Activated naive CD4-positive, alpha-beta T cell treated with anti-CD3 and anti-CD28 coated beads, Interleukin-2, amount 10 ng/mL, durations not matched to agents 7 days and 5 days (primary cell): ENCODE data around the gene C10orf53.

Experiments used
- CTCF ChIA-PET: fragments of 350-600 bp; sonication (Branson Sonifier 250); formaldehyde crosslinking; loops from one replicate; lab custom pipeline; 2021; ENCODE audit warnings: antibody characterized with exemption; lab: Charles Lee
- DNase-seq: peaks from one replicate; pipeline ENCODE4 v3.0.0-alpha.2; 2020
- H3K27ac Mint-ChIP-seq: one replicate; pipeline ENCODE4 v1.8.0; 2021; ENCODE audit warnings: mild to moderate bottlenecking, moderate library complexity, mixed read lengths
- H3K27me3 Mint-ChIP-seq: one replicate; pipeline ENCODE4 v1.8.0; 2021; ENCODE audit warnings: mild to moderate bottlenecking, mixed read lengths
- H3K36me3 Mint-ChIP-seq: one replicate; pipeline ENCODE4 v1.8.0; 2021; ENCODE audit warnings: mixed read lengths
- H3K4me1 Mint-ChIP-seq: one replicate; pipeline ENCODE4 v1.8.0; 2021; ENCODE audit warnings: mixed read lengths
- H3K4me3 Mint-ChIP-seq: one replicate; pipeline ENCODE4 v1.8.0; 2021; ENCODE audit warnings: mild to moderate bottlenecking, moderate library complexity, mixed read lengths
- H3K9me3 Mint-ChIP-seq: one replicate; pipeline ENCODE4 v1.8.0; 2021; ENCODE audit warnings: mixed read lengths

C10orf53 gene

DNA sequence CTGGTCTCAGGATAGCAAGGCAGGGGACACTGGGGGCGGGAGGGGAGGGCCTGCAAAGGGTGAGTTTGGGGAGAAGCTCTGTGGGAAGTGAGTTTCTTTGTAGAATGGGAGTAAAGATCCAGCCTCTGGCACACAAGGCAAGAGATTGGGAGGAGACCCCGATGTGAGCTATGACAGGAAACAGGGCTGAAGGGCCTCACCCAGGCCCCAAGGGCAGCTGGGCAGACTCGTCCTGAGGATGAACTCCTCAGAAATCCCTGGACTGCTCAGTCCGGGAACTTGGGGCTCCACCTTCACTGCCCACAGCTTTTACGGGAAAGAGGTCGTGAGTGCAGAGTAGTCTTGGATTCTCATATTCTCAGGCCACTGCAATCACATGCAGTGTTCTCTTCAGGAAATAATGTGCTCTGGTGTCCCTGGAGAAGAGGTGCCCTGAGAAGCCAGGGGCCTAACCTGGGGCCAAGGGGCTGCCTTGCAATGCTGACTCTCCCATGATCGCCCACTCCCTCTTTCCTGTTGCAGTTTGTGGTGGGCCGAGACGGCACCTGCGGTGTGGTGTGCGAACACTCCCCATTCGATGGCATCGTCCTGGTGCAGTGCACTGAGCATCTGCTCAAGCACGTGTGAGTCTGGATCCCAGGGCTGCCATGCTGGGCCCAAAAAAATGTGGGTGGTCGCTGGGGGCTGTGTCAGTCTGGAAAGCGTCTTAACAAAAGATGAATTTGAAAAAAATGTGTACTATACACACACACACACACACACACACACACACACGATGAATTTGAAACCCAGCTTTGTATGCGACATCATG lies 31.3 kb upstream of the C10orf53 start:
- H3K9me3 Mint-ChIP-seq = no peaks in the 10 kb centered on the region
- H3K36me3 Mint-ChIP-seq = no peaks in the 10 kb centered on the region
- H3K27me3 Mint-ChIP-seq = peaks cover 28% of the 10 kb centered on the region
- H3K27ac Mint-ChIP-seq = no peak overlapping the region
- H3K4me1 Mint-ChIP-seq = peaks cover 12% of the 10 kb centered on the region
- CTCF ChIA-PET = interaction anchor here (1.0 kb wide), 1 partner anchor 7 kb away, joined by 3 read pairs; no protein-coding TSS in a partner anchor
- H3K4me3 Mint-ChIP-seq = no peak overlapping the region
- DNase-seq = no peak

- Mint-ChIP-seq H3K36me3 (no peaks in the 10 kb centered on the region), H3K4me3 (no peak overlapping the region), H3K9me3 (no peaks in the 10 kb centered on the region), H3K27ac (no peak overlapping the region), H3K4me1 (peaks cover 12% of the 10 kb centered on the region), H3K27me3 (peaks cover 17% of the 10 kb centered on the region)
- DNase-seq = peak; percentile 63
- CTCF ChIA-PET = no interaction called here
These were observed 30.2 kb upstream of the C10orf53 start for GRCh38 chr10:49649294-49649693.

DNA sequence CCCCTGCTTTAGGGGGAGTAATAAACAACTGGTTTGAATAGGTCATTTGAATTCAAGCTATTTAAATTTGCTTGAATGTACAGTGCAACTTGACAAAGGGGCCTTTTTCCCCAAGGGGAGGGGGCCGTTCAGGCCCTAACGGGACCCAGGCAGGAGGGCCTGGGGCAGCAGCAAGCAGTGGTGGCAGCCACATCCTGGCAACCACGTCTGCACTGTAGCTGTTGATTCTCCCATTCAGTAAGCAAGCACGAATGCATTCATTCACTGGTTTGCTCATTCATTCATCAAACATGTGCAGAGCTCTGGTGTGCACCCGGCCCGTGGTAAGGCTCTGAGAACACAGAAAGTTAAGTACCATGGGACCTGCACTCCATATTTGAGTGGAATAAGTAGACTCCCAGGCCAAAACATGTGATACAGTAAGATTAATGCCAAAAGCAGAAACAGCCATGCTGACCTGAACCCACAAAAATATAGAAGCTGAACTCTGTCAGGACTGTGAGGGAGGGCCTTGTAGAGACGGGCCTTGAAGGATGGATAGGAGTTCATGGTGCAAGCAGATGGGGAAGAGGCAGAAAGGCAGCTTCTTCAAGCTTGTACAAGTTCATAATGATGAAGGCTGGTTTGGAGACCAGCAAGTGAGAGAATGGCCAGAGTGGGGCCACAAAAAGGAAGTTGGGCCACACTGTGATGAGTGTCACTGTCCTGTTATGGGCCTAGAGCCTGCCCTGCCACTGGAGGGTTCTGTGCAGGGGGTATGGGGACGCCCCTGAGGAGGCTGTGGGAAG lies 29.3 kb upstream of the C10orf53 start:
- CTCF ChIA-PET = no interaction called here
- Mint-ChIP-seq H3K4me1 (peaks cover 12% of the 10 kb centered on the region), H3K36me3 (no peaks in the 10 kb centered on the region), H3K27ac (no peak overlapping the region), H3K27me3 (peaks cover 16% of the 10 kb centered on the region), H3K9me3 (no peaks in the 10 kb centered on the region), H3K4me3 (no peak overlapping the region)
- DNase-seq = no peak

DNA sequence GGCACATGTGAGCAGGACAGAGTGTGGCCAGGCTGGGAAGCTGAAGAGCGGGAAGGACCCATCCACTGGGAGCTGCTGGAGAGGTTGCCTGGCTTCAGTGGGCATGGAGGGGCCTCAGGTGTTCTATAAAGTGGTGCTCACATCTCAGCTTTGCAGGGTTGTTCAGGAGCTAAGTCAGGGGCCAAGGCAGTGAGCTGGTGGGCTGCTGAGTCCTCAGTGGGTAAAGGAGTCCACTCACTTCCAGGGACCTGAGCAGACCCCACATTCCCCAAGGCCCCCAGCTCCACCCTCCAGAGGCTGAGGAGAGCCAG lies 28.8 kb upstream of the C10orf53 start:
- H3K9me3 Mint-ChIP-seq = no peaks in the 10 kb centered on the region
- no peak overlapping the region for H3K27ac Mint-ChIP-seq
- no peak for DNase-seq
- no peaks in the 10 kb centered on the region for H3K36me3 Mint-ChIP-seq
- H3K4me1 Mint-ChIP-seq = peaks cover 12% of the 10 kb centered on the region
- H3K4me3 Mint-ChIP-seq = no peak overlapping the region
- CTCF ChIA-PET = no interaction called here
- peaks cover 12% of the 10 kb centered on the region for H3K27me3 Mint-ChIP-seq

DNA sequence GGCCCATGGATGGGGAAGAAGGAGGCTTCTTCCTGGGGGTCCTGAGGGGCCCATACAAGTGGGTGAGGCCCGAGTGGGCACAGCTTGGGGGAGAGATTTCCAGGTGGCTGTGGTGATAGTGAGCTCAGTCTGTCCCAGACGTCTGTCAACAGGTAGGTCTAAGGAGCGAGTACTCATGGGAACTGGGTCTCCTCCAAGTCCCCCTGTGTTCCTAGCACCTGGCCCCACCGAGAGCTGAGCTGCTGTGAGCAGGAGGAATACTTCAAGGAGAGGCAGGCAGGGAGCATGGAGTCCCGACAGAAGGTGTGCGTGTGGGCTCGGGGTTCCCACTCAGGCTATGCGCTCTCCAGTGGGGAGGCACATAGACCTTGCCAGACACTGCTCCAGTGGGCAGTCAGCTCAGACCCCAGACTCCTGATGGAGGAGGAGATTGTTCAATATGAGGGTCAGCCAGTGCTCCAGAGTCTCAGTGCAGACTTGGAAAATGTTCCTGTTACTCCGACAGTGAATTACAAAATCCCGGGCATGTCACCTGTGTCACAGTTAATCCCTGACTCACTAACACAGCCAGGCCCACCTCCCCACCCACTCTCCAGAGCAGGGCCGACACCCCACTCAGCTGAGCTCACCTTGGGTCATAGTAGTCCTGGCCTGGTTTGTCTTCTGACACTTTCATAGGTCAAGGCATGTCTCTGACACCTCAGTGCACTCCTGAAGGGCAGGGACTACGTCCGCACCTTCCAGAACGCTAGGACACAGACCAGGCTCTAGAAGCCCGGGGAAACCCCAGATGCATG lies 28.2 kb upstream of the C10orf53 start:
- peaks cover 12% of the 10 kb centered on the region for H3K4me1 Mint-ChIP-seq
- CTCF ChIA-PET = no interaction called here

DNA sequence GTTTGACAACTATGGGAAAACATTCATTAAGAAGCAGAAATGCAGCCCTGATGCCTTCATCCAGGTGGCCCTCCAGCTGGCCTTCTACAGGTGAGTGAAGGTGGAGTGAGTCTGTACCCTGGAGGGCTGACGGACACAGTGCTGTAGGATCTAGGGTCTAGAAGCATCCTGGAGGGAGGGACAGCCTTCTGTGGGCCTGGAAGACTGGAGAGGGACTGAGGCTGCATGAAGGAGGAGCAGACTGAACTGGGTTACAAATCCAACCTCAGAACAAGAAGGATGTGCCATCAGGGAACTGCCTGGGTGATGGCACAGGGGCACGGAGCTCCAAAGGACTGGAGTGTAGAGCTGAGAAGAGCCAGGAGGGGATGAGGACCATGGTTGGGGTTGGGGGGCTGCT lies 27.5 kb upstream of the C10orf53 start:
- Mint-ChIP-seq H3K36me3 (no peaks in the 10 kb centered on the region), H3K4me3 (no peak overlapping the region), H3K9me3 (no peaks in the 10 kb centered on the region), H3K4me1 (peaks cover 12% of the 10 kb centered on the region), H3K27me3 (peaks cover 9% of the 10 kb centered on the region), H3K27ac (no peak overlapping the region)
- CTCF ChIA-PET = no interaction called here
- no peak for DNase-seq

More for the DNA sequence above, 28.2 kb upstream of the C10orf53 start:
- H3K9me3 Mint-ChIP-seq = no peaks in the 10 kb centered on the region
- no peak for DNase-seq
- peaks cover 9% of the 10 kb centered on the region for H3K27me3 Mint-ChIP-seq
- no peak overlapping the region for H3K4me3 Mint-ChIP-seq
- no peaks in the 10 kb centered on the region for H3K36me3 Mint-ChIP-seq
- no peak overlapping the region for H3K27ac Mint-ChIP-seq

- no peak for DNase-seq
- Mint-ChIP-seq H3K4me3 (no peak overlapping the region), H3K4me1 (peaks cover 12% of the 10 kb centered on the region), H3K27me3 (peaks cover 9% of the 10 kb centered on the region), H3K27ac (no peak overlapping the region), H3K36me3 (no peaks in the 10 kb centered on the region), H3K9me3 (no peaks in the 10 kb centered on the region)
- CTCF ChIA-PET = no interaction called here
These were observed 26.8 kb upstream of the C10orf53 start for GRCh38 chr10:49652421-49653272.

- Mint-ChIP-seq H3K4me1 (peaks cover 12% of the 10 kb centered on the region), H3K4me3 (no peak overlapping the region), H3K9me3 (peaks cover under 1% of the 10 kb centered on the region), H3K27ac (no peak overlapping the region), H3K27me3 (peaks cover 9% of the 10 kb centered on the region), H3K36me3 (no peaks in the 10 kb centered on the region)
- DNase-seq = no peak
- CTCF ChIA-PET = no interaction called here
These were observed 26.1 kb upstream of the C10orf53 start for GRCh38 chr10:49653273-49653929.

DNA sequence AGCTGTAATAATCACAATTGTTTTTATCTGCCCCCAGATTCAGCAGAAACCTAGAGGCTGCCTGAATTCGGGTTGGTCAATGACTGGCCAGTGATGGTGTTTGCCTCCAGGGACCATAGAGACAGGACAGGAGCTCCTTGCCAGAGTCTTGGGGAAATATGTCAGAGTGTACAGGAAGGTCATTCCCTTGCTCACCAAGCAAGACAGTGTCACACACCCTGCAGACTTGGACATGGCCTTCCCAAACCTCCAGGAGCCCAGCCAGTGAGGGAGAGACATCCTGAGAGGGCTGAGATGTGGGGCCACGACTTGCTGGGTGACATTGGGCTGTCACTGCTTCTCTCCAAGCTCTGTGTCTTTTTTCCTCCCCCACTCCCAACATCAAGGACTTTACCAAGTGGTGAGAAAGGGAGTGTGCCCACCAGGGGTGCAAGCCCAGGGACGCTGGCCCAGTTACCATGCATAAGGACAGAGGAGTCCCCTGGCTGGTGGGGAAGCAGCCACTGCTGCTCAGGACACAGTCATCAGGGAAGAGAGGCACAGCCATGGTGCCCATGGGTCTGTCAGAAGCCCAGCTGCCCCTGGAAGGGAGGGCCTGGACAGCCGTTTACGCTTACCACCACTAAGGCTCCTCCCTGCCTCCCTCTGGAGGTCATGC lies 25.3 kb upstream of the C10orf53 start:
- H3K4me3 Mint-ChIP-seq = no peak overlapping the region
- H3K9me3 Mint-ChIP-seq = peaks cover 6% of the 10 kb centered on the region
- peaks cover 4% of the 10 kb centered on the region for H3K27me3 Mint-ChIP-seq
- peaks cover 9% of the 10 kb centered on the region for H3K4me1 Mint-ChIP-seq
- H3K36me3 Mint-ChIP-seq = no peaks in the 10 kb centered on the region
- no peak for DNase-seq
- H3K27ac Mint-ChIP-seq = no peak overlapping the region
- CTCF ChIA-PET = no interaction called here

GRCh38 chr10:49655099-49655498 lies 24.4 kb upstream of the C10orf53 start:
- DNase-seq = no peak
- no peaks in the 10 kb centered on the region for H3K27me3 Mint-ChIP-seq
- H3K4me3 Mint-ChIP-seq = no peak overlapping the region
- no peaks in the 10 kb centered on the region for H3K36me3 Mint-ChIP-seq
- H3K27ac Mint-ChIP-seq = no peak overlapping the region
- CTCF ChIA-PET = no interaction called here
- H3K4me1 Mint-ChIP-seq = peaks cover under 1% of the 10 kb centered on the region
- H3K9me3 Mint-ChIP-seq = peaks cover 13% of the 10 kb centered on the region

DNA sequence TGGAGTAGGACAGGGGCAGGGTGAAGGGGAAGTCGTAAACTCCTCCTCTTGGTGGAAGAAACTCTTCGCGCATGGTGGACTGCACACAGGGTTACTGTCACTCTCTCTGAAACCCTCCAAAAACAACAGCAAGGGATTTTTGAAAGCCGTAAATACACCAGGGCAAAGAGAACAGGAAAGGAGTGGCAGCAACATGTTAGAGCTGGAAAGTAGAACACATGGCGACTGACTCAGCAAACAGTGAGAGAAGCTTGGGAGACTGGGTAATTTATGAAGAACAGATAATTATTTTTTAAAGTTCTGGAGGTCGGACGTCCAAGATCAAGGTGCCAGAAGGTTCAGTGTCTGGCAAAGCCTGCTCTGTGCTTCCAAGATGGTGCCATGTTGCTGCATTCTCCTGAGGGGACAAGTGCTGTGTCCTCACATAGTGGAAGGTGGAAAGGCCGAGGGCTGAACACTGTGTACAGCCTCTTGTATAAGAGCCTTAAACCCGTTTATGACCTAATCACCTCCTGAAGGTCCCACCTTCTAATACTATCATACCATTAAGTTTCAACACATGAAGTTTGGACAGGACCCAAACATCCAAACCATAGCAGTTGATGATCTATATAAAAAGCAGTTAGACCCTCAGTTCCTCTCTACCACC lies 22.5 kb upstream of the C10orf53 start:
- Mint-ChIP-seq H3K4me1 (no peaks in the 10 kb centered on the region), H3K36me3 (no peaks in the 10 kb centered on the region), H3K27me3 (no peaks in the 10 kb centered on the region), H3K27ac (no peak overlapping the region), H3K9me3 (peaks cover 13% of the 10 kb centered on the region), H3K4me3 (no peak overlapping the region)
- DNase-seq = no peak
- CTCF ChIA-PET = no interaction called here

DNA sequence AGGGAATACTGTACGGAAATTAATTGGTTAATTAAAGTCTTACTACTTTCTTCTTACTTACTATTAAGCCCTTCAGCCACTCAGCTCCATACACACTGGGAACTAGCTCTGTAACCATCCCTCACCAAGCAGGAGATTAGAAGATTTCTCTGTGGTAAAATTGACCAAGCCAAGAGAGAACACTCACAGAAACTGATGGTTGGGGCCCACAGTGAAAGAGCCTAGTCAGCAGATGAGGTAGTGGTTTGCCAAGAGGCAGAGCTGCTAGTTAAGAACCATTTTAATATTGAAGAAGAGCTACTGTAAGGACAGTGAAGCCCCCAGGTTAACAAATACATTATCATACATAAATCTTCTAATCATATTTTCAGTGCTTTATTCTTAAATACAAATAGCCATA lies 21.8 kb upstream of the C10orf53 start:
- no peak for DNase-seq
- H3K4me3 Mint-ChIP-seq = no peak overlapping the region
- H3K36me3 Mint-ChIP-seq = no peaks in the 10 kb centered on the region
- CTCF ChIA-PET = no interaction called here
- H3K27ac Mint-ChIP-seq = no peak overlapping the region
- H3K27me3 Mint-ChIP-seq = no peaks in the 10 kb centered on the region
- no peaks in the 10 kb centered on the region for H3K4me1 Mint-ChIP-seq
- peaks cover 13% of the 10 kb centered on the region for H3K9me3 Mint-ChIP-seq
